Psoas muscle (tissue), 8 donors: ENCODE data around the gene PSMB9. TPM values are rescaled to one million over a fixed set of nuclear protein-coding genes. Genes with fewer than 3 reads are reported as not detected.

Source experiments
- ATAC-seq, 4 donors: fragments of 200-7000 bp; cut with Tn5 transposase; one replicate each; pipeline ENCODE4 v1.9.1; 2020; ENCODE audit warnings: moderate library complexity in 3 of 4, mild to moderate bottlenecking in 2 of 4
- DNase-seq, 2 donors: peaks; one replicate each; pipeline ENCODE4 v3.0.0-alpha.2; 2020
- H3K27ac ChIP-seq: fragments of 200-600 bp; one replicate; pipeline ENCODE4 v1.8.0; 2022
- H3K27me3 ChIP-seq, 3 donors: fragments of 200-600 bp in 1 of 3; one replicate each; pipeline versions ENCODE4 v1.6.1 to v1.8.0; 2013 to 2022; ENCODE audit warnings: low read length in 2 of 3, mild to moderate bottlenecking in 2 of 3, moderate library complexity in 1 of 3; ENCODE audit not compliant: insufficient read depth in 3 of 3
- H3K36me3 ChIP-seq, 2 donors: fragments of 200-600 bp in 1 of 2; one replicate each; pipeline versions ENCODE4 v1.6.1 to v1.8.0; 2013 to 2022; ENCODE audit warnings: low read depth in 1 of 2, mild to moderate bottlenecking in 1 of 2, moderate library complexity in 1 of 2; ENCODE audit not compliant: insufficient read depth in 1 of 2
- H3K4me1 ChIP-seq: fragments of 200-600 bp; one replicate; pipeline ENCODE4 v1.8.0; 2022
- H3K4me3 ChIP-seq: fragments of 200-600 bp; one replicate; pipeline ENCODE4 v1.8.0; 2022; ENCODE audit warnings: mild to moderate bottlenecking
- H3K9me3 ChIP-seq: fragments of 200-600 bp; one replicate; pipeline ENCODE4 v1.8.0; 2022
- CTCF ChIP-seq: fragments of 200-600 bp; IDR thresholded peaks from one replicate; pipeline ENCODE4 v1.8.0; 2022; ENCODE audit warnings: antibody characterized with exemption
- WGBS, 3 donors: extraction: QIAGEN DNeasy Blood & Tissue Kit; methylation state at CpG; one replicate each; pipeline versions ENCODE4 v1.1.6 to v1.1.7; 2013; 5-methylcytosine and 5-hydroxymethylcytosine counted together
- intact Hi-C, 2 donors: fragments of 100-400 bp; cut with DNase I; formaldehyde crosslinking; loops; one replicate each; pipeline versions ENCODE4 v1.11.0 to v1.14.2; 2022
- polyA plus RNA-seq, 3 donors: library from polyadenylated mRNA; stranded (reverse); fragments of 200-250 nt; gene quantifications; one replicate each; pipeline ENCODE4 v1.2.3, GENCODE V29; 2013
- total RNA-seq, 4 donors: library from RNA; stranded (reverse); fragmentation: NEBNext Ultra II Directional in 2 of 4; extraction: Animal tissue kit (Norgen Biotek cat#: 25700) in 2 of 4; gene quantifications; one replicate each; pipeline versions ENCODE4 v1.2.1 to v1.2.4, GENCODE V29; 2021 to 2023
- donor health status: healthy with polysubstance abuse.
- donor health status: DM: no; HTN: no; CAD: no; lungs with moderate emphysema.
- donor health status: Bipolar disorder and iron deficiency.
- donor health status: healthy.
- donor health status: DM: yes; HTN: yes; CAD: no.
- donor health status: DM: no; HTN: no; CAD: no.
- donor health status: DM: no; HTN: no; CAD: no.
- donor health status: DM: yes; HTN: yes; CAD: no.

PSMB9 gene
- total and polyA plus RNA-seq, 7 donors, result 6.6 to 18.0 (median 10.1) TPM

- no peak for TF ChIP-seq CTCF
- peaks cover 12% of the 10 kb centered on the region for H3K4me1 ChIP-seq
- H3K27me3 ChIP-seq, result no peaks in the 10 kb centered on the region
- ATAC-seq, result no peak
- 93 to 98% (median 96%) methylated on average over 2 of the region's 2 CpGs for WGBS, 3 donors
- no peak overlapping the region for H3K4me3 ChIP-seq
- peaks cover 0 to 51% of the 10 kb centered on the region in 2 donors for H3K36me3 ChIP-seq
- intact Hi-C loops, result no loop called here
- no peak for DNase-seq
- H3K9me3 ChIP-seq, result no peaks in the 10 kb centered on the region
- H3K27ac ChIP-seq, result no peak overlapping the region
Observed at GRCh38 chr6:32836873-32837272, 17.1 kb upstream of the PSMB9 start.

- Histone ChIP-seq H3K27ac (peak overlapping the region; percentile 95), H3K36me3 (peaks cover 0 to 43% of the 10 kb centered on the region in 2 donors), H3K4me1 (peaks cover 12% of the 10 kb centered on the region), H3K4me3 (peak overlapping the region; percentile 94), H3K9me3 (no peaks in the 10 kb centered on the region), H3K27me3 (no peaks in the 10 kb centered on the region)
- intact Hi-C loops, result loop anchor here (1.0 to 2.0 kb wide), 4 partner anchors 15 to 31 kb away; partner anchors contain the start of genes PSMB9 (in 1 of the 2) and TAP1 (in 1 of the 2)
- ATAC-seq (peak in 2 of 4 donors; percentile 0 to 4), DNase-seq (no peak)
- no peak for TF ChIP-seq CTCF
- WGBS, 3 donors, result 15 to 27% (median 23%) methylated on average over 6 to 12 of the region's 12 CpGs
Observed at GRCh38 chr6:32837651-32838113, 16.3 kb upstream of the PSMB9 start.

GRCh38 chr6:32838114-32838958, 15.7 kb upstream of the PSMB9 start, which contains the start of gene TAP2:
Gene TAP2 (minus strand): TSS chr6:32838739. CDS start chr6:32838233, 506 bp downstream.
- intact Hi-C loops, result loop anchor here (1.0 to 2.0 kb wide), 4 partner anchors 14 to 30 kb away; partner anchors contain the start of genes PSMB9 (in 1 of the 2) and TAP1 (in 1 of the 2)

GRCh38 chr6:32839356-32839755, 14.6 kb upstream of the PSMB9 start:
- whole genome bisulfite sequencing, 3 donors, result 86 to 87% (median 87%) methylated on average over 15 of the region's 15 CpGs
- Histone ChIP-seq H3K4me1 (peaks cover 12% of the 10 kb centered on the region), H3K9me3 (no peaks in the 10 kb centered on the region), H3K4me3 (no peak overlapping the region), H3K36me3 (peaks cover 0 to 29% of the 10 kb centered on the region in 2 donors), H3K27ac (peak overlapping the region; percentile 95), H3K27me3 (no peaks in the 10 kb centered on the region)
- DNase-seq (no peak), ATAC-seq (no peak)
- TF ChIP-seq CTCF, result no peak
- intact Hi-C loops, result loop anchor here (2.0 kb wide), 3 partner anchors 13 to 27 kb away; partner anchors contain the start of genes PSMB9 (in 1 of the 2) and TAP1 (in 1 of the 2)

More at GRCh38 chr6:32838114-32838958, 15.7 kb upstream of the PSMB9 start, which contains the start of gene TAP2:
- TF ChIP-seq CTCF, result peak; percentile 96
- Histone ChIP-seq H3K27me3 (no peaks in the 10 kb centered on the region), H3K4me3 (peak within 1 kb of the TSS; percentile 94), H3K36me3 (peaks cover 0 to 39% of the 10 kb centered on the region in 2 donors), H3K9me3 (no peaks in the 10 kb centered on the region), H3K4me1 (peaks cover 12% of the 10 kb centered on the region), H3K27ac (peak within 1 kb of the TSS; percentile 95)
- DNase-seq (peak; percentile 96 to 98), ATAC-seq (peak; percentile 97 to 98 (median 98))
- 0 to 2% (median 0%) methylated on average over 49 to 57 of the region's 57 CpGs for WGBS, 3 donors
